GM19328 (cell line): ENCODE data around the gene HERC4.
"Not testable (repeated sequence)": the region's sequence is repeated elsewhere in the genome, so short reads cannot be mapped to it uniquely, and the experiment has no call there.

Experiments used
- ATAC-seq: cut with Tn5 transposase; IDR thresholded peaks from one replicate; pipeline ENCODE4 v1.9.1; 2021; ENCODE audit warnings: mild to moderate bottlenecking, moderate library complexity; ENCODE audit not compliant: unreplicated experiment

Gene HERC4

DNA sequence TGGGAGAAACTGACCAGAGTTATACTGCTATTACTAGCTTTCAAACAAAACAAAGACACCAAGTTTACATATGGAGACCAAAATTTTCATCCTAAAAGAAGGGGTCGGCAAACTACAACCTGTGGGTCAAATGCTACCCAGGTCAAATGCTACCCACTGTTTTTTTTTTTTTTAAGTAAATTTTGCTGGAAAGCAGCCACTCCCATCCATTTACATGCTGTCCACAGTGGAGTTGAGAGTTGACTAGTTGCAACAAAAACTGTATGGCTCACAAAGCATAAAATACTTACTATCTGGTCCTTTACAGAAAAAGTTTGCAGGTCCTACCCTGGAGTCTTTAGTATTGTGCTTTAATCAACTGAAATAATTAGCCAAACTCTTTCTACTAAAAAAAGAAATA lies 99.2 kb downstream of the HERC4 start:
- no peak for ATAC-seq

DNA sequence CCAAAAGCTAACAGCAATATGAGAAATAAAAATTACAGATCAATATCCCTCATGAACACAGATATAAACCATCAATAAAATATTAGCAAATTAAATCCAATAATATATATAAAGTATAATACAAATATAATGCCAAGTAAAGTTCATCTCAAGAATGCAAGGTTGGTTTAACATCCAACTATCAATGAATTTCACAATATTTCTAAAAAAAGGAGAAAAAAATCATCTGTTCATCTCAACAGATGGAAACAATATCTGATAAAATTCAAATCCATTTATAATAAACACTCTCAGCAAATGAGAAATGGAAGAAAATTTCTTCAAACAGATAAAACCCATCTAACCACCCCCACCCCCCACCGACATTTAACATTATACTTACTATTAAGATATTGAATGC lies 103.8 kb downstream of the HERC4 start:
- no peak for ATAC-seq

DNA sequence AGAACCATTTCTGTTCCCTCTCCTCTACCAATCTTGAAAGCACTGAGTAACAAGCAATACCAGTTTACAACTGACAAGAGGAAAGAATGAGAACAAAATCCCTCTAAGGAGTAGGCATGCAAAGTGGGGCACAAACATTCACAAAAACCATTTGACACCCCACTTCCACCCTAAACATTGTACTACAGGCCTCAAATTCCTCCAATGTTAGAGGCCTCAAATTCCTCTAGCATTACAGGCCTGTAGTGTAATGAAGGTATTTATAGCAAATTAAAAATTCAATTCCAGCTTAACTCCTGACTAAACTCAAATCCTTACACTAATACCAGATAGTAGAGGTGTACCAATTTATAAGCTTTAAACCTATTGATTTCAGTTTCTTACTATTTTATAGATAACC lies 105.2 kb downstream of the HERC4 start:
- ATAC-seq = no peak

DNA sequence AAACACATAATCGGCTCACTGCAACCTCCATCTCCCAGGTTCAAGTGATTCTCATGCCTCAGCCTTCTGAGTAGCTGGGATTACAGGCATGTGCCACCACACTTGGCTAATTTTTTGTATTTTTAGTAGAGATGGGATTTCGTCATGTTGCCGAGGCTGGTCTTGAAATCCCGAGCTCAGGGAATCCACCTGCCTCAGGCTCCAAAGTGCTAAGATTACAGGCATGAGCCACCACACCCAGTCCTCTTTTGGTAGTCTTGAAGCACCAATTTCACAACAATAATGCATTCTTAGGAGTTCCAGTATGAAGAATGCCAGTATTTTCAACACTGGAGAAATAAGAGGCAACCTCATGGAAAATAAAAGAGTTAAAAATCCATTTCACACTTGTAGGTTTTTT lies 109.0 kb downstream of the HERC4 start:
- ATAC-seq = not testable (repeated sequence)

DNA sequence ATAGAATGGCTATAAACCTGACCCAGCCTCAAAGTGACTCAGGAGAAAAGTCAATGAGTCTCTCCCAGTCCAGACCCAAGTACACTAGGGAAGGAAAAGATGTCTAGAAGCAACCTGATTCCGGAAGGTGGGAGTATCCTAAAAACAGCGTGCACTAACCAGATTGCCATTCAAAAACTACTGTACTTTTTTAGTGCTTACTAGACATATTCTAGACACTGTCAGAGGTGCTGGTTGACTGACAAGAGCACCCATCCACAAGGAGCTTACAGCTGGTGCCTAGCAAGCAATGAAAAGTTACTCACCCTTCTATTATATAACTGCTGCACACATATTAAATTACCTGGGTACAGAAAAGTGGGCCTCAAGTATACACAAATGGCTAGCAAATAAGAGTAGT lies 109.6 kb downstream of the HERC4 start:
- ATAC-seq = no peak

DNA sequence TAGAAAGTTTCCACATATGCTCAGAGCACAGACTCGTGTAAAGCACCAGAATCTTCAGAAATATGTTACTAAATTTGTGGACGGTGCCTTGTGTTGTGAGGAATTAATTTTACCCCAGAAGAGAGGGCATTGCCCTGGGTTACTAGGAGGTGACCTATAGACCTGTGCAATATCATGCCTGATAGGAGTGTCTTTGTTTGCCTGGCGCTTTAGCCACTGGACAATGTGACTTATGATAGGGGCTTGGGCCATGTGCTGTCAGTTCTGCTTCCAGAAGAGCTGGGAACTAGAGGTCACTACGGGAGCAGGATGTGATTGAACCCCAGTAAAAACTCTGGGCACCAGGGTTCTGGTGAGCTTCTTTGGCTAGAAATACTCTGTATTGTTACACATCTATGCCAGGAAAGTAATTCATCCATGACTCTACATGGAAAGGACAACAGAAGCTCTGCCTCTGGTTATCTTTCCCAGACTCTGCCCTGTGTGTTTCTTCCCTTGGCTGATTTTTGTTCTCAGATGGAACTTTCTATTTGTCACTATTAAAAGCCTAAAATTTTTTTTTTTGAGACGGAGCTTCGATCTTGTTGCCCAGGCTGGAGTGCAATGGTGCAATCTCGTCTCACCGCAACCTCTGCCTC lies 115.1 kb downstream of the HERC4 start:
- no peak for ATAC-seq

DNA sequence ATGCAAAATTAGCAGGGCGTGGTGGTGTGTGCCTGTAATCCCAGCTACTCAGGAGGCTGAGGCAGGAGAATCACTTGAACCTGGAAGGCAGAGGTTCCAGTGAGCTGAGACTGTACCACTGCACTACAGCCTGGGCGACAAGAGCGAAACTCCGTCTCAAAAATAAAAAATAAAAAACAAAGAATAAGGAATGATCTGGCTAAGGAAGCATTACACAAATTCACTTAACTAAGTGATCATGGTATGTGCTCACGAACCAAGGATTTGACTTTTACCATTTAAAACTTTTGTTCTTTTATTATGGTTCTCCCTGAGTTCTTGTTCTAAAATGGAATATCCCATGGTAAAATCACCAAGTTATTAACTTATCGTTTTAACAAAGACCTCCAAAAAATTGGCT lies 119.5 kb downstream of the HERC4 start:
- no peak for ATAC-seq

DNA sequence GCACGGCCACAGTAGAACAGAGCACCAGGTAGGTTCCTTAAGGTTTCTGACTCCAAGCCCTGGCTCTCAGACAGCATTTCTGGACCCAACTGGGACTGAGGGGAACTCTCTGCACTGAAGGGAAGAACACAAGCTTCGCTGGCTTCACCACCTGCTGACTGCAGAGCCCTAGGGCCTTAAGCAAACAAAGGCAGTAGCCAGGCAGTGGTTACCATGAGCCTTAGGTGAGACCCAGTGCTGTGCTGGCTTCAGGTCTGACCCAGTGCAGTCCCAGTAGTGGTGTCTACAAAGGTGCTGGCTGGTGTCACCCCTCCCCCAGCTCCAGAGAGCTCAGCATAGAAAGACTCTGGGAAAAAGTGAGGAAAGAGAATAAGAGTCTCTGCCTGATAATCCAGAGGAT lies 131.2 kb downstream of the HERC4 start:
- no peak for ATAC-seq

DNA sequence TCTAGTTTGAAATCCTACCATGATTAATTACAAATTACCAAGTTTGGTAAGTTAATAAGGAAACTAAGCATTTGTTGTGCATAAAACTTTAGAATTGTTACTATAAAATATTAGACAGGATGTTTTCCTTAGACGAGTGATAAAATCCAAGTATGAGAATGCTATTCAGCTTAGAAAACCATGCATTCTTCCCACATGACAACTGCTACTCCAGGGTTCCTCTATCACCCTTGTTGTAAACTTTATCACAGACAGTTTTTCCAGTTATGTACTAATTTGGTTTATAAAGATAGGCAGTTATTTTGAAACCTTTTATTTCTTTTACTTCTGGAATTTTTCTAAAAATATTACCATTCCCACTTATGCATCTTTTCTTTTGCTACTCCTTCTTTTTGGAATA lies 138.7 kb downstream of the HERC4 start:
- no peak for ATAC-seq

DNA sequence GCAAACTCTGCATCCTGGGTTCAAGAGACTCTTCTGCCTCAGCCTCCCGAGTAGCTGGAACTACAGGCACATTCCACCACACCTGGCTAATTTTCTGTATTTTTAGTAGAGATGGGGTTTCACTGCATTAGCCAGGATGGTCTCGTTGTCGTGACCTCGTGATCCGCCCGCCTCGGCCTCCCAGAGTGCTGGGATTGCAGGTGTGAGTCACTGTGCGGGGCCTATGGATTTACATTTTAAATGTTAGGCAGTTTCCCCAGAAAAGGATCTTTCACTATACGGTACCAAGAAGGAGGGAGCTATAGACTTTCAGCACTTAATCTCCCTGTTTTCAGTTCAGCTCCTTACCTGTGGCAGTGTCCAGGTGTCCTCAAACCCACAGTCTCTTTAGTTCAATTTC lies 139.9 kb downstream of the HERC4 start:
- ATAC-seq = no peak

DNA sequence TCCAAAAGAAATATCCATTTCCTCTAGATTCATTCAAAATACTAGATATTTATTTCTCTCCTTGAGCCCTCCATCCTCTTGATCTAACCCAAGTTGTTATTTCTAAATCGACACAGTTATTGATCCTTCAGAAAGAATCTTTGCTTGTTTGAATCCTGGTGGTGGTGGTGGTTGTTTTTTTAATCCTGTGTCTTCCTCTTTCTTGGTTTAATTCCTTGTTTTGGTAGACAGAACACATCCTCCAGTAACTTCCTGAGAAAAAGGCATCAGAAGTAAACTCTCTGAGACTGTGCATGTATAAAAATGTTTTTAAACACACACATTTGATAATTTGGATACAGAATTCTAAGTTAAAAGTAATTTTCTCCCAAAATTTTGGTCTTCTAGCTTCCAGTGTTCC lies 140.7 kb downstream of the HERC4 start:
- ATAC-seq = no peak

DNA sequence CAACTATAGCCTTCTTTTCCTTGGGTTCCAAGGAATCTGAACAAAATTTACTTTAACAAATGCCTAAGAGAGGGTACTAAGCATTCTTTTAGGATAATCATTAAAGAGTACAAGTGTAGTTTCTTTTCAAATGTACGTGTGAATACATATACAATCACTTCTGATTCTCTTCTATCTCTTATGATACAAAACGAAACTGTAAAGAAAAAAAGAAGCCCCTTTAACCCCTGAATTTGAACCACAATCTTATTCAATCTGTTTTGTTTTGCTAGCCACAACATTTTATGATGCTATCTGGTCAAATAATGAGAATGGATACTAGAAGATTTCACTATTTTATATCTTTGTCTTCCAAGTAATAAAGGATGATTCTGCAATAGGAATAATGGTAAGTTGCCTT lies 141.9 kb downstream of the HERC4 start:
- ATAC-seq = no peak

DNA sequence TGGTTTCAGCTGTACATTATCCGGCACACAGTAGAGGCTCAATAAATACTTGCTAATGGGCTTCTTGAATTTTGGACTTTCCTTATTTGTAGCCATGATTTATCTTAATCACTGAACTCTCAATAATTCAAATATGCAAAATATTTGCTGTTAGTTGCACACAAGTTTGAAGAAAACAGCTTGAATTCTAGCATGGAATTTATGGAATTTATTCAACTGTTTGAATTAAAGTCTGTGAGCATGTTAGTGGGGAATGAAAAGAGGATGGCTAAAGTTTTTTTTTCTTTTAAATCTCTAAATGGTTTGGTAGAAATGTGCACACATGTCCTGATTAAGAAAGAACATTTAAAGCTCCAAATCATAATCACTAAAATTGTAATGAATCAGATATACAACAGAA lies 148.1 kb downstream of the HERC4 start:
- ATAC-seq = no peak

DNA sequence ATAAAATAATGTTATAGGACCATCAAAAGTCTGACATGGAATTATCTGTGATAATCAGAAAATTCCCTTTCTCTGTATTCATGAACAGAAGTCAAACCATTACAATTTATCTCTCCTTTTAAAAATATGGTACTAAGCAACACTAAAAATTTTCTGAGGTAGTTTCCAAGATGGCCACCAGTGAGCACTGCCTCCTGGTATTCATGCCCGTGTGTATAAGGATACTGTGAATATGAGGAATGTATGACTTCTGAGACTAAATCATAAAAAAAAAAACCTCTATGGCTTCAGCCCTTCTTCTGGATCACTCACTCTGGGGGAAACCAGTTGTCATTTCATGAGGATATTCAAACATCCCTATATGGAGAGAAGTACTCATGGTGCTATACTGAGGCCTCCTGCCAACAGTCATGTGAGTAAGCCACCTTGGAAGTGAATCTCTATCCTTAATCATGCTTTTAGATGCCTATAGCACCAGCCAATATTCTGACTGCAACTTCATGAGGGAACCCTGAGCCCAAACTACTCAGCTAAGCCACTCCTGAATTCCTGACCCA lies 149.6 kb downstream of the HERC4 start:
- no peak for ATAC-seq

DNA sequence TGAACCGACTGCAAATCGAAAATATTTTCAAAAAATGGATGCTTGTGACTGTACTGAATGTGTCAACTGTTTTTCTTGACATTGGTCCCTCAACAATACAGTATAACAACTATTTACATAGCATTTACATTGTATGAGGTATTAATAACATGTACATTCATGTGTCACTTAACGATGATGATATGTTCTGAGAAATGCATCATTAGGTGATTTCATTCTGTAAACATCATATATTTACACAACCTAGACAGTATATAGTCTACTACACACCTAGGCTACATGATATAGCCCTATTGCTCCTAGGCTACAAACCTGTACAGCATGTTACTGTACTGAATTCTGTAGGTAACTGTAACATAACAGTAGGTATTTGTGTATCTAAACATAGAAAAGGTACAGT lies 150.9 kb downstream of the HERC4 start:
- no peak for ATAC-seq

DNA sequence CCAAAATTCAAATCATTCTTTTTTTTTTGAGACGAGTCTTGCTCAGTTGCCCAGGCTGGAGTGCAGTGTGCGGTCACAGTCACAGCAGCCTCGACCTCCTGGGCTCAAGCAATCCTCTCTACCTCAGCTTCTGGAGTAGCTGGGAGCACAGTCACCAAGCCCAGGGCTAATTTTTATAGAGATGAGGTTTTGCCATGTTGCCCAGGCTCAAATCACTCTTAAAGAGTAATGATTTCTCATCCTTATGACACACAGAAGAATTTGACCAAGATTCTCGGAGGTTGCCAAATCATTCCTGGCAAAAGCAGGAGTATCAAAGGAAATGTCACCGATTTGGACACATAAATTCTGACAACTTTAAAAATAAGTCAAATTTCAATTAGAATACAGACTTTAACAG lies 151.5 kb downstream of the HERC4 start:
- ATAC-seq = no peak

DNA sequence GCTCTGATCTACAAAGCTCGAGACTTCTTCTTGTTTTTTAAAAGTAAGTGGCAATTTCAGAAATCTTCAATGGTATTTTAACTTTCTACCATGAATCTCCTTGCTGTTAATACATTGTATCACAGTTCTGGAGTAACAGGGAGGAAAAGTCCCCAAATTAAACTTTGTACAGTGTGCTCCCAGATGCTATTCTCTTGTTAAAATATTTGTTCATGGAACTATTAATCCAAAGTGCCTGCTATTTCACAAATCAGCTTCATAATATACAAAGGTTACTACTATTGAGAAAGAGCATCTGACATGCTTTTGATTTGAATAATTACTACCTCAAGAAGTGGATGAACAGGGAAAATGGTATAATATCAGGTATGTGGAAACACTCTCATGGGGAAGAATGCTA lies 154.0 kb downstream of the HERC4 start:
- no peak for ATAC-seq

DNA sequence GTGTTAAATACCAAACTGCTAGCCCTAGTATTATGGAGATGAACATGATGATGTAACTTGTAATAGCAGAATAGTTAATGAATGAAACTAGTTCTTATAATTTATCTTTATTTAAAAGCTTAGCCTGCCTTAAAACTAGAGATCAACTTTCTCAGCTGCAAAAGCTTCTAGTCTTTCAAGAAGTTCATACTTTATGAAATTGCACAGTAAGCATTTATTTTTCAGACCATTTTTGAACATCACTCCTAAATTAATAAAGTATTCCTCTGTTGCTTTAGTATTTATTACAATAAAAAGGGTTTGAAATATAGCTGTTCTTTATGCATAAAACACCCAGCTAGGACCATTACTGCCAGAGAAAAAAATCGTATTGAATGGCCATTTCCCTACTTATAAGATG lies 157.4 kb downstream of the HERC4 start:
- no peak for ATAC-seq

DNA sequence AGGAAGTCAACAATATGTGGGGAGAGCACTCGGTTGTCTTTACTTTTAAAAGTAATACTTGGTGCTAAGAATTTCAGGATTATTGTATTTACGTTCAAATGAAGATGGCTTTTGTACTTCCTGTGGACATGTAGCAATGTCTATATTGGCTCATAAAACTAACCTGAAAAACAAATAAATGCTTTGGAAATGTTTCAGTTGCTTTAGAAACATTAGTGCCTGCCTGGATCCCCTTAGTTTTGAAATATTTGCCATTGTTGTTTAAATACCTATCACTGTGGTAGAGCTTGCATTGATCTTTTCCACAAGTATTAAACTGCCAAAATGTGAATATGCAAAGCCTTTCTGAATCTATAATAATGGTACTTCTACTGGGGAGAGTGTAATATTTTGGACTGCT lies 157.9 kb downstream of the HERC4 start:
- ATAC-seq = no peak

DNA sequence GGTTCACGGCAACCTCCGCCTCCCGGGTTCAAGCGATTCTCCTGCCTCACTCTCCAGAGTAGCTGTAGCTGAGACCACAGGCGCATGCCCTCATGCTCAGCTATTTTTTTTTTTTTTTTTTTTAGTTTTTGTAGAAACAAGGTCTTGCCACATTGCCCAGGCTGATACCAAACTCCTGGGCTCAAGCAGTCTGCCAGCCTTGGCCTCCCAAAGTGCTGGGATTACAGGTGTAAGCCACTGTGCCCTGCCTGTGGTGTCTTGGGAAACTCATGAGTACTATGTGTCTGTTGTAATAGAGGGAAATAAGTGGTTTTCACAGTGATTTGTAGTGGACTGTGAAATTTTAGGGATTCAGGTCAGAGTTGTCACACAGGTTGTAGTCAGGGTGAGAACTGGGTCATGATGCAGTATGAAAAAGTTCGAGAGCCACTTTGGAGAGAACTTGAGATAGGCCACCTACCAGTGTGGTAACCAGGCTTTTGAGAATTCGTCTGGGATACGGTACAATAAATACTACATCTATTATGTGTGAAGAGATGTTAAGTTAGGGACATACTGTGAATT lies 160.2 kb downstream of the HERC4 start:
- no peak for ATAC-seq

DNA sequence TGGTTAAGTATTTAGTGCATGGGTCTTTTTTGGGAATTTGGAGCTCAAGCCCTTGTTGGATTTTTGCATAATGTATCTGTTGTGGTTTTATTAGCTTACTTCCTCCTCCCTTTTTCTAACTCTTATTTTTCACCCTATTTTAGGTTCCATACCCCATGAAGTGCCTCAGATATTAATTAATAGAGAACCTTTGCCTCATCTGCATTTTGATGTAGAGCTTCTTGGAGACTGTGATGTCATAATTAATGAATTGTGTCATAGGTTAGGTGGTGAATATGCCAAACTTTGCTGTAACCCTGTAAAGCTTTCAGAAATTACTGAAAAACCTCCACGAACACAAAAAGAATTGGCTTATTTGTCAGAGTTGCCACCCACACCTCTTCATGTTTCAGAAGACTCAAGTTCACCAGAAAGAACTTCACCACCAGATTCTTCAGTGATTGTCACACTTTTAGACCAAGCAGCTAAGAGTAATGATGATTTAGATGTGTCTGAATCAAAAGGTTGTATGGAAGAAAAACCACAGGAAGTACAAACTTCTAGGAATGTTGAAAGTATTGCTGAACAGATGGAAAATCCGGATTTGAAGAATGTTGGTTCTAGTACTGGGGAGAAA lies 162.6 kb downstream of the HERC4 start:
- ATAC-seq = no peak

DNA sequence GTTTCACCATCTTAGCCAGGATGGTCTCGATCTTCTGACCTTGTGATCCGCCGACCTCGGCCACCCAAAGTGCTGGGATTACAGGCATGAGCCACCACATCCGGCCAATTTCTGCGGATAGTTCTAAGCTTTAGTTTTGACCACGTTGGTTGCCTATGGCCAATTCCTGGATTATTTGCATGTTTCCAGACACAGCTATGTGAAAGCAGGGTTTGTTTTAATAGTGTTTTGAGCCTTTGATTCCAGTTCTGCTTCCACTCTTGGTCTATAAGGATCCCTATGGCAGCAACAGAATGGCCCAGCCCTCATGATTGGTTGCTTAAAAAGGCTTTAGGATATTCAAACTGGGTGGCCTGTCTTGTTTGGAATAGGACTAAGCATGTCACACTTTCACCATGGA lies 171.5 kb downstream of the HERC4 start:
- no peak for ATAC-seq

DNA sequence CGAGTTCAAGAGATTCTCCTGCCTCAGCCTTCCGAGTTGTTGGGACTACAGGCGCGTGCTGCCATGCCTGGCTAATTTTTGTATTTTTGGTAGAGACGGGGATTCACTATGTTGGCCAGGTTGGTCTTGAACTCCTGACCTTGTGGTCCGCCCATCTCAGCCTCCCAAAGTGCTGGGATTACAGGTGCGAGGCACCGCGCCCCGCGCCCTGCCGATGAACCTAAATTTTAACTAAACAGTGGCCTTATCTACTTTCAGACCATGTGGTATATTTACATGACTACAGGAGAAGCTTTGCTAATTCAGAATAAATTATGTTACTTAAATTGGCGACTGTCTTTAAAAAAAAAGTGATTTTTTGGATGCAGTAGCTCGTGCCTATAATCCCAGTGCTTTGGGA lies 181.4 kb downstream of the HERC4 start:
- ATAC-seq = no peak
